Duodenal mucosa (tissue), 2 donors: ENCODE results near the gene S100G.
"Not testable (repeated sequence)": the region's sequence is repeated elsewhere in the genome, so short reads cannot be mapped to it uniquely, and the experiment has no call there.

Experiments
- H3K27ac ChIP-seq: one replicate; pipeline ENCODE4 v1.7.0; 2013; ENCODE audit warnings: low read depth, low read length
- H3K27me3 ChIP-seq, 2 donors: one replicate each; pipeline ENCODE4 v1.7.0; 2013; ENCODE audit warnings: low read length in 2 of 2, control low read depth in 1 of 2; ENCODE audit not compliant: insufficient read depth in 2 of 2, control insufficient read depth in 1 of 2
- H3K36me3 ChIP-seq, 2 donors: one replicate each; pipeline ENCODE4 v1.7.0; 2013; ENCODE audit warnings: low read length in 2 of 2, control low read depth in 1 of 2; ENCODE audit not compliant: insufficient read depth in 2 of 2, control insufficient read depth in 1 of 2
- H3K4me1 ChIP-seq, 2 donors: one replicate each; pipeline ENCODE4 v1.7.0; 2013; ENCODE audit warnings: low read length in 2 of 2, control low read depth in 1 of 2; ENCODE audit not compliant: insufficient read depth in 2 of 2, control insufficient read depth in 1 of 2
- H3K4me3 ChIP-seq, 2 donors: one replicate each; pipeline ENCODE4 v1.7.0; 2013; ENCODE audit warnings: low read length in 2 of 2, low read depth in 1 of 2
- H3K9ac ChIP-seq, 2 donors: one replicate each; pipeline ENCODE4 v1.7.0; 2013; ENCODE audit warnings: low read length in 2 of 2, low read depth in 1 of 2
- H3K9me3 ChIP-seq, 2 donors: one replicate each; pipeline ENCODE4 v1.7.0; 2013; ENCODE audit warnings: low read length in 2 of 2, control low read depth in 1 of 2; ENCODE audit not compliant: control insufficient read depth in 1 of 2

S100G gene, protein sequence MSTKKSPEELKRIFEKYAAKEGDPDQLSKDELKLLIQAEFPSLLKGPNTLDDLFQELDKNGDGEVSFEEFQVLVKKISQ

DNA sequence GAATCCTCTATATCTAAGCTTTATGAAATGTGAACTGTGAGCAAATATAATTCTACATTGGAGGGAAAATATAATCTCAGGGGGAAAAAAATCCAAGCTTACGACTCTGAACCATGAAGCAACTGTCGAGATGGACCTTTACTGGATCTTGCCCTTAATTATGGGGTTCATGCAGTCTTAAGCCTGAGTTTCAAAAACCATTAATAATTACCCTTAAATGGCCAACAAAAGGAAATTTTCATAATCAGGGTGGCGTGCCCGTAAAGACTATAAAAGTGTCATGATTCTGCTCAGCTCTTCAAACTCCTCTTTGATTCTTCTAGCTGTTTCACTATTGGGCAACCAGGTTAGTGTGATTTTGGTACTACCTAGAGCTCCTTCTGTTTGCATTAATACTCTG, at the start of gene S100G:
TSS of gene S100G (plus strand) at position 301 of the 400 bp plus-strand sequence. CDS start 849 bp downstream, outside the sequence.
- Histone ChIP-seq H3K27me3 (no peaks in the 10 kb centered on the region), H3K27ac (no peak within 1 kb of the TSS), H3K9ac (no peak within 1 kb of the TSS), H3K36me3 (no peaks in the 10 kb centered on the region), H3K4me1 (peaks cover 0 to 10% of the 10 kb centered on the region in 2 donors), H3K9me3 (no peaks in the 10 kb centered on the region), H3K4me3 (no peak within 1 kb of the TSS)

DNA sequence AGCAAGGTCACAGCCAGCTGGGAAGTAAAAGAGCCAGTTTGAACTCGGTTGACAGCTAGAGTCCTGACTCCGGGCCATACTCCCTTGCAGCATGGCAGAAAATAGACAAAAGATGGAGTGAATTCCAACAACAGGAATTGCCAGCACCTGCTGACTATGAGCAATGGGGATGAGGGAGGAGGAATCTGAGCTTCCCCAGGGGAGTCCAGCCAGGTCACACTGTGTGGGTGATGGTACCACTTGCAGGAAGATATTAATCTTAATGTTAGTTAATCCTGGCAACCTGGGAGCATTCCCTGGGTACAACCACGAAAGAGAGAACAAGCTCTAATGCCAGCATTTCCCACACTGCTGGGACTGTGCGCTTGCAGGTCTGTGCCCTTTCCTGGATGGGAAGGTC, 48.1 kb upstream of the S100G start:
- Histone ChIP-seq H3K27me3 (no peaks in the 10 kb centered on the region), H3K4me1 (peaks cover 0 to 9% of the 10 kb centered on the region in 2 donors), H3K9me3 (no peaks in the 10 kb centered on the region), H3K9ac (no peak overlapping the region), H3K27ac (no peak overlapping the region), H3K4me3 (no peak overlapping the region), H3K36me3 (no peaks in the 10 kb centered on the region)

DNA sequence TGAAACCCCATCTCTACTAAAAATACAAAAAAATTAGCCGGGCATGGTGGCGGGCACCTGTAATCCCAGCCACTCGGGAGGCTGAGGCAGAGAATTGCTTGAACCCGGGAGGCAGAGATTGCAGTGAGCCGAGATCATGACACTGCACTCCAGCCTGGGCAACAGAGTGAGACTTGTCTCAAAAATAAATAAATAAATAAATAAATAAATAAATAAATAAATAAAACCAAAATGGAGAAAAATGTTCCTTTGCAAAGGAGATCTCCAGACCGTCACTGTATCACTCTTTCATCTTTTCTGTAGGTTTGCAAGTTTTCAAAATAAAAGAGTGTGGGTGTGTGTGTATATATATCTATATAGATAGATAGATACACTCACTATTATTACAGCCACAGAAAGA, 46.7 kb upstream of the S100G start:
- H3K4me1 ChIP-seq, result not testable (repeated sequence)

DNA sequence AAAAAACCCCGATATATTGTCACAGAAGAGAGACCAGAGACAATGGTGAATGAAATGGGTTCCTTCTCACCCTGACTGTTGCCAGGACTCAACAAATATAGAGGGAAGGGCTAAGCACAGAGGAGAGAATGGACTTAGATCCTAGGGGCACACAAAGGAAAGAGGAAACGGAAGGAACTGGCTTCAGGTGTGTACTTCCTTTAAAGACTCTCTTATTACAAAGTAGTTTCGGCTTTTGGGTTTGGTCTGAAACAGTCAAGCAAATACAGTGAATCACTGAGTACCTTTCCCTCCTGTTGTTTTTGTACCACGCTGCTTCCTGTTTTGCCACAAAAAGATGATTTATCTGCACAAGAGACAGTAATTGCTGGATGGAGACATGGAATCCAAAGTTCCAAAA, 46.1 kb upstream of the S100G start:
- H3K27ac ChIP-seq, result no peak overlapping the region

More for the DNA sequence above, 46.7 kb upstream of the S100G start:
- not testable (repeated sequence) for H3K9ac ChIP-seq, H3K4me3 ChIP-seq, H3K27me3 ChIP-seq, H3K27ac ChIP-seq, H3K9me3 ChIP-seq, H3K36me3 ChIP-seq

DNA sequence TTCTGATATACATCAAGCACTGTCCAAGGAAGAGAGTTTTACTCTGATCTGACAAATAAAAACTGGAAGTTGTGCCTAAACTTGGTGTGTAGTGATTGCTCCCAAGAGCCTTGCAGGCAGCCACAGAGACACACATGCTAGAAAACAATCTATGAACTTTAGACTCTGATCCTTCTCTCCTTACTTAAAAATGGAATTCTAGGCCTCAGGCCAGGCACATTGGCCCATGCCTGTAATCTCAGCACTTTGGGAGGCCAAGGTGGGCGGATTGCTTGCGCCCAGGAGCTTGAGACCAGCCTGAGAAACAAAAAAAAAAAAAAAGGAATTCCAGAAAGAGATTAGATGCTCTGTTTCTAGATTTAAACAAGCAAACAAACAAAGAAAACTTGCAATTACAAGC, 45.6 kb upstream of the S100G start:
- Histone ChIP-seq H3K4me1 (peaks cover 0 to 9% of the 10 kb centered on the region in 2 donors), H3K4me3 (no peak overlapping the region), H3K27me3 (no peaks in the 10 kb centered on the region), H3K27ac (no peak overlapping the region), H3K36me3 (peaks cover 0 to 6% of the 10 kb centered on the region in 2 donors), H3K9ac (no peak overlapping the region), H3K9me3 (no peaks in the 10 kb centered on the region)

More for the DNA sequence above, 46.1 kb upstream of the S100G start:
- Histone ChIP-seq H3K4me1 (peaks cover 0 to 9% of the 10 kb centered on the region in 2 donors), H3K4me3 (no peak overlapping the region), H3K9me3 (no peaks in the 10 kb centered on the region), H3K9ac (no peak overlapping the region), H3K36me3 (peaks cover 0 to 6% of the 10 kb centered on the region in 2 donors), H3K27me3 (no peaks in the 10 kb centered on the region)

DNA sequence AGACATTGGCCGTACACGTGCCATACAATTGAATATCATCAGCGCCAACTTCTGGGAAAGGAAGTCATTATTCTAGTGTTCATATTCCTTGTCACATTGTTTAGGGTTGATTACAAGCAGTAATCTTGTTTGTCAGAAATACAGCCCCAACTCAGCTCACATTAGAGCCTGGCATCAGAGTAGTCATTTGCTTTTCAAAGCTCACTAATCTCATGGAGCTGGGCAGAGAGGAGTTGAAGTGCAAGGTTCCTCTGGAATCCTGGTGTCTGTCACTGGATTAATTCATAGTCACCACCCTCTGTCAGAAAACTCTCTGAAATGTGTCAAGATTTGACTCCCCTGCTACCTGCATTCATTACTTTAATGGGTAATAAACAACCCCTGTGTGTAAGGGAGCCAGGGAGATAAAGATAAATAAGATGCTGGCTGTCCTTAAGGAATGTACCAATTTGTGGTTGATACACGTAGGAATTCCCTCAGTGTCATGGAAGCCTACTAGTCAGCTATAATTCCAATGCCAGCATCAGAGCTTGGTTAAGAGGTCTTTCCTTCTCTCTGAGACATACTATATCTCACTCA, 43.7 kb upstream of the S100G start:
- Histone ChIP-seq H3K4me1 (peaks cover 0 to 9% of the 10 kb centered on the region in 2 donors), H3K27ac (no peak overlapping the region), H3K9ac (no peak overlapping the region), H3K36me3 (peaks cover 0 to 6% of the 10 kb centered on the region in 2 donors), H3K4me3 (no peak overlapping the region), H3K27me3 (no peaks in the 10 kb centered on the region), H3K9me3 (no peaks in the 10 kb centered on the region)

DNA sequence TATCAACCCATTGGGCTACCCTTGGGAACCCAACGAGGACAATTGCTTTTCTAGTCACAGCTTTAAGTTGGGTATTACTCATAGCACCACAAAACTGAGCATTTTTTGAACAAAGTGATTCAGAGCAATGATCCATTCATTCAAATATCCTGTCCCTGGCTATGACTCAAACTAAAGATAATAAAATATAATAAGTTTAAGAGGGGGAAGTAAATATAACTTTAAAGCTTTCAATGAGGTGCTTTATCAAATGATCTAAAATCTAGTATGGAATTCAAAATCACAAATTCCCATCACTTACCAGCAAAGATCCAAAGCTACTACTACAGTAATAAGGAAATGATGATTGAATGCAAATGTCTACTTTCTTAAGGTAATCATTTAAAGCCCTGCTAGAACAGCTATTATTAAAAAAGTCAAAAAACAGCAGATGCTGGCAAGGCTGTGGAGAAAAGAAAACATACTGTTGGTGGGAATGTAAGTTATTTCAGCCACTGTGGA, 39.8 kb upstream of the S100G start:
- Histone ChIP-seq H3K4me1 (peaks cover 0 to 6% of the 10 kb centered on the region in 2 donors), H3K36me3 (peaks cover 4 to 14% of the 10 kb centered on the region in 2 donors), H3K9me3 (no peaks in the 10 kb centered on the region), H3K9ac (no peak overlapping the region), H3K4me3 (no peak overlapping the region), H3K27ac (no peak overlapping the region), H3K27me3 (no peaks in the 10 kb centered on the region)

DNA sequence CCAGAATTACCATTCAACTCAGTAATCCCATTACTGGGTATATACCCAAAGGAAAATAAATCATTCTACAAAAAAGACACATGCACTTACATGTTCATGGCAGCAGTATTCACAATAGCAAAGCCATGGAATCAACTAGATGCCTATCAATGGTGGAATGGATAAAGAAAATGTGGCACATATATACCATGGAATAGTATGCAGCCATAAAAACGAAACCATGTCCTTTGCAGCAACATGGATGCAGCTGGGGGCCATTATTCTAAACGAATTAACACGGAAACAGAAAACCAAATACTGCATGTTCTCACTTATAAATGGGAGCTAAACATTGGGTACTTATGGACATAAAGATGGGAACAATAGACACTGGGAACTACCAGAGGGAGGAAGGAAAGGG, 39.3 kb upstream of the S100G start:
- H3K27me3 ChIP-seq, H3K9ac ChIP-seq, H3K9me3 ChIP-seq, H3K27ac ChIP-seq, H3K4me3 ChIP-seq, H3K4me1 ChIP-seq: not testable (repeated sequence)
- H3K36me3 ChIP-seq, result peaks cover 4 to 18% of the 10 kb centered on the region in 2 donors

DNA sequence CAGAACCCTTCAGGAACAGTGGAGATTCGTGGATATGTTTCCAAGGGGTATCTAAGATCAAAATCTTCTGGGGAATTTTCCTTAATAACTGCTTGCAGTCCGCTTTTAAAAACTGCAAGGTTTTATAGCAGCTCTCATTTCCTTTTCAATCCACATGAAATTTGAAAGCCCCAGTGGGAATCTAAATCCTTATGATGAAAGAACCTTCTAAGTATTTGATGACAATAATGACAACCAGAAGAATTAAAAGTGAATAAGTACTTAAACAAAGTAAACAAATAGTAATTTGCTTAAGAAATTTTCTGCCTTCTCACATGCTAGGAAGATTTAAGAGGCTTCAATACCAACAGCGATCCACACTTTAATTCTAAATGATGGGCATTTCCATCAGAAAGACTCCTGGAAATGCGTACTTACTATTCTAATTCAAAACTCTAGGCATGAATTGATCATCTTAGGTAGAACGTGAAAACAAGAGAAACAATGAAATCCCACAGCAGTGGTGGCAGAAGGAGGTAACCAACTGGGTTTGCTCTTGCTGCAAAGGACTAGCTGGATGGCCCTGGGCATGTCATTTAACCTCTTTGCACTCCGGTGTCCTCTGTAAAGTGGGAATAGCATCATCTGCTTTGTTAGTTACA, 37.6 kb upstream of the S100G start:
- no peak overlapping the region for H3K4me3 ChIP-seq
- H3K4me1 ChIP-seq, result no peaks in the 10 kb centered on the region
- no peaks in the 10 kb centered on the region for H3K9me3 ChIP-seq
- H3K27me3 ChIP-seq, result no peaks in the 10 kb centered on the region
- H3K36me3 ChIP-seq, result peaks cover 4 to 21% of the 10 kb centered on the region in 2 donors
- no peak overlapping the region for H3K27ac ChIP-seq
- no peak overlapping the region for H3K9ac ChIP-seq

DNA sequence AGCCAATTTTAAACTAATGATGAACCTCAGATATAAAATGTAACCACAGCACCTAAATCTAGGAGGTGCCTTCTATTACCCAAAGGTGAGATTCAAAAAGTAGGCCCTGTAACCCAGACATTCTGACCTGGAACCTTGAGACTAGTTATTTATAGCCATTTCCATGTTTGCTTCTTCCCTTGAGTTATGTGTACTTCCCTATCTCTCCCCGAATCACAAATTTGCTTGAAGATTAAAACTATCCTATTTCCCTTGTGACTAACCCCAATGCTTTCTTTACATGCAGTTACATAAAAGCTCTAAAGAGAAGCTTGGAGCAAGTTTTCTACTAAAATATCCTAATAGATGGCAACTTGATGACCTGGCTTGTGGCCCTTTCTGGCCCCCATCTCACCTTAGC, 32.6 kb upstream of the S100G start:
- Histone ChIP-seq H3K9me3 (no peaks in the 10 kb centered on the region), H3K27me3 (no peaks in the 10 kb centered on the region), H3K9ac (no peak overlapping the region), H3K36me3 (peaks cover 4 to 24% of the 10 kb centered on the region in 2 donors), H3K27ac (no peak overlapping the region), H3K4me1 (no peaks in the 10 kb centered on the region), H3K4me3 (no peak overlapping the region)
